Measurements from ENCODE around the gene DSCAML1. TPM values are rescaled to one million over a fixed set of nuclear protein-coding genes. Genes with fewer than 3 reads are reported as not detected.

The DSCAML1 gene
- total RNA-seq, 2 donors from 2014 or later: 2.8 TPM; not detected in 1

- Mint-ChIP-seq H3K27ac (no peak overlapping the region), H3K27me3 (peaks cover 7% of the 10 kb centered on the region), H3K9me3 (no peaks in the 10 kb centered on the region), H3K4me1 (no peaks in the 10 kb centered on the region), H3K4me3 (no peak overlapping the region), H3K36me3 (ENCODE audit: low read depth) (no peaks in the 10 kb centered on the region)
- ATAC-seq (replicated peaks): no peak
These were observed 37.9 kb upstream of the DSCAML1 start for GRCh38 chr11:117834838-117835443.

GRCh38 chr11:117834068-117834810 lies 37.2 kb upstream of the DSCAML1 start:
- Mint-ChIP-seq H3K4me1 (no peaks in the 10 kb centered on the region), H3K27ac (peak overlapping the region; percentile 34)
- ATAC-seq (replicated peaks): no peak

GRCh38 chr11:117833401-117833891 lies 36.4 kb upstream of the DSCAML1 start:
- H3K4me1 Mint-ChIP-seq: no peaks in the 10 kb centered on the region
- H3K36me3 Mint-ChIP-seq (ENCODE audit: low read depth): no peaks in the 10 kb centered on the region
- no peak overlapping the region for H3K4me3 Mint-ChIP-seq
- peaks cover 7% of the 10 kb centered on the region for H3K27me3 Mint-ChIP-seq
- H3K9me3 Mint-ChIP-seq: no peaks in the 10 kb centered on the region
- peak overlapping the region; percentile 34 for H3K27ac Mint-ChIP-seq
- ATAC-seq (replicated peaks): no peak

More at GRCh38 chr11:117834068-117834810, 37.2 kb upstream of the DSCAML1 start:
- no peaks in the 10 kb centered on the region for H3K36me3 Mint-ChIP-seq (ENCODE audit: low read depth)
- no peak overlapping the region for H3K4me3 Mint-ChIP-seq
- no peaks in the 10 kb centered on the region for H3K9me3 Mint-ChIP-seq
- peaks cover 7% of the 10 kb centered on the region for H3K27me3 Mint-ChIP-seq

GRCh38 chr11:117832511-117832910 lies 35.5 kb upstream of the DSCAML1 start:
- Mint-ChIP-seq H3K27ac (no peak overlapping the region), H3K4me1 (peaks cover 4% of the 10 kb centered on the region), H3K9me3 (no peaks in the 10 kb centered on the region), H3K27me3 (peaks cover 7% of the 10 kb centered on the region), H3K36me3 (ENCODE audit: low read depth) (no peaks in the 10 kb centered on the region), H3K4me3 (no peak overlapping the region)
- ATAC-seq (replicated peaks): no peak

- Mint-ChIP-seq H3K9me3 (no peaks in the 10 kb centered on the region), H3K27ac (no peak overlapping the region), H3K4me3 (no peak overlapping the region), H3K36me3 (ENCODE audit: low read depth) (no peaks in the 10 kb centered on the region), H3K27me3 (peaks cover 5% of the 10 kb centered on the region), H3K4me1 (peaks cover 6% of the 10 kb centered on the region)
- ATAC-seq (replicated peaks): no peak
These were observed 34.8 kb upstream of the DSCAML1 start for GRCh38 chr11:117831661-117832415.

- peaks cover 10% of the 10 kb centered on the region for H3K4me1 Mint-ChIP-seq
These were observed 33.8 kb upstream of the DSCAML1 start for GRCh38 chr11:117830674-117831351.

GRCh38 chr11:117830072-117830471 lies 33.1 kb upstream of the DSCAML1 start:
- Mint-ChIP-seq H3K27me3 (no peaks in the 10 kb centered on the region), H3K9me3 (no peaks in the 10 kb centered on the region), H3K27ac (peak overlapping the region; percentile 28), H3K4me1 (peaks cover 10% of the 10 kb centered on the region), H3K36me3 (ENCODE audit: low read depth) (no peaks in the 10 kb centered on the region), H3K4me3 (no peak overlapping the region)
- ATAC-seq (replicated peaks): no peak

More at GRCh38 chr11:117830674-117831351, 33.8 kb upstream of the DSCAML1 start:
- H3K27ac Mint-ChIP-seq: peak overlapping the region; percentile 28
- no peaks in the 10 kb centered on the region for H3K9me3 Mint-ChIP-seq
- no peak overlapping the region for H3K4me3 Mint-ChIP-seq
- no peak for ATAC-seq (replicated peaks)
- H3K27me3 Mint-ChIP-seq: no peaks in the 10 kb centered on the region
- H3K36me3 Mint-ChIP-seq (ENCODE audit: low read depth): no peaks in the 10 kb centered on the region

- H3K27me3 Mint-ChIP-seq: no peaks in the 10 kb centered on the region
- H3K36me3 Mint-ChIP-seq (ENCODE audit: low read depth): no peaks in the 10 kb centered on the region
- H3K4me3 Mint-ChIP-seq: peak overlapping the region; percentile 36
- H3K9me3 Mint-ChIP-seq: no peaks in the 10 kb centered on the region
- H3K27ac Mint-ChIP-seq: peak overlapping the region; percentile 28
- peaks cover 10% of the 10 kb centered on the region for H3K4me1 Mint-ChIP-seq
- peak; percentile 13 for ATAC-seq (replicated peaks)
These were observed 32.3 kb upstream of the DSCAML1 start for GRCh38 chr11:117829369-117829725.

- no peaks in the 10 kb centered on the region for H3K9me3 Mint-ChIP-seq
- H3K27me3 Mint-ChIP-seq: no peaks in the 10 kb centered on the region
- ATAC-seq (replicated peaks): peak; percentile 98
- peaks cover 10% of the 10 kb centered on the region for H3K4me1 Mint-ChIP-seq
- H3K4me3 Mint-ChIP-seq: peak overlapping the region; percentile 36
- H3K36me3 Mint-ChIP-seq (ENCODE audit: low read depth): no peaks in the 10 kb centered on the region
- peak overlapping the region; percentile 59 for H3K27ac Mint-ChIP-seq
These were observed 31.8 kb upstream of the DSCAML1 start for GRCh38 chr11:117828611-117829368.

- peaks cover 15% of the 10 kb centered on the region for H3K4me1 Mint-ChIP-seq
- no peaks in the 10 kb centered on the region for H3K27me3 Mint-ChIP-seq
- H3K4me3 Mint-ChIP-seq: peak overlapping the region; percentile 51
- H3K9me3 Mint-ChIP-seq: no peaks in the 10 kb centered on the region
- peak; percentile 1 for ATAC-seq (replicated peaks)
- peak overlapping the region; percentile 80 for H3K27ac Mint-ChIP-seq
- no peaks in the 10 kb centered on the region for H3K36me3 Mint-ChIP-seq (ENCODE audit: low read depth)
These were observed 30.8 kb upstream of the DSCAML1 start for GRCh38 chr11:117827521-117828511.

- Mint-ChIP-seq H3K36me3 (ENCODE audit: low read depth) (no peaks in the 10 kb centered on the region), H3K27ac (no peak overlapping the region), H3K4me1 (peaks cover 15% of the 10 kb centered on the region), H3K27me3 (no peaks in the 10 kb centered on the region), H3K4me3 (no peak overlapping the region), H3K9me3 (no peaks in the 10 kb centered on the region)
- no peak for ATAC-seq (replicated peaks)
These were observed 29.8 kb upstream of the DSCAML1 start for GRCh38 chr11:117826832-117827231.

GRCh38 chr11:117826190-117826570 lies 29.2 kb upstream of the DSCAML1 start:
- Mint-ChIP-seq H3K27me3 (no peaks in the 10 kb centered on the region), H3K4me1 (peaks cover 15% of the 10 kb centered on the region), H3K36me3 (ENCODE audit: low read depth) (no peaks in the 10 kb centered on the region), H3K27ac (peak overlapping the region; percentile 39), H3K9me3 (no peaks in the 10 kb centered on the region), H3K4me3 (no peak overlapping the region)
- no peak for ATAC-seq (replicated peaks)
